Caco-2 (cell line): ENCODE data around the gene KLHDC8A. TPM values are rescaled to one million over a fixed set of nuclear protein-coding genes. Genes with fewer than 3 reads are reported as not detected.

Experiments
- BruUV-seq: library from RNA; stranded (reverse); fragments of 400-500 nt; replicated peaks from 2 replicates; lab custom pipeline; 2021; lab: Mats Ljungman, UMichigan
- CTCF ChIA-PET: fragments of 300-600 bp; sonication (Branson Sonifier 250); formaldehyde crosslinking; loops from one replicate; lab custom pipeline; 2022; ENCODE audit warnings: antibody characterized with exemption; lab: Charles Lee
- POLR2A ChIA-PET: fragments of 300-600 bp; sonication (Branson Sonifier 250); formaldehyde crosslinking; loops from one replicate; lab custom pipeline; 2022; ENCODE audit warnings: antibody characterized with exemption; lab: Charles Lee
- DNase-seq, 2 experiments: peaks; one replicate each; pipeline versions ENCODE4 v3.0.0 to v3.0.0-alpha.2; 2020 to 2022
- H3K27me3 ChIP-seq: replicated peaks from 2 replicates; pipeline ENCODE4 v1.6.0; 2011; ENCODE audit warnings: low read length; ENCODE audit not compliant: control insufficient read depth, insufficient read depth
- H3K36me3 ChIP-seq: 2 replicates; pipeline ENCODE4 v1.5.1; 2011; ENCODE audit warnings: low read length; ENCODE audit not compliant: control insufficient read depth, insufficient read depth
- H3K4me1 ChIP-seq: fragments of 250-450 bp; sonication (Bioruptor Pico); 2 replicates; pipeline ENCODE4 v1.5.1; 2020; ENCODE audit warnings: mild to moderate bottlenecking
- H3K4me3 ChIP-seq: 2 replicates; pipeline ENCODE4 v1.5.1; 2011; ENCODE audit warnings: low read depth, mild to moderate bottlenecking, control low read depth, low read length
- H3K9me3 ChIP-seq: fragments of 250-450 bp; sonication (Bioruptor Pico); 2 replicates; pipeline ENCODE4 v1.5.1; 2020; ENCODE audit warnings: mild to moderate bottlenecking, moderate library complexity
- H3K27ac Mint-ChIP-seq: one replicate; pipeline ENCODE4 v1.8.0; 2022; ENCODE audit warnings: mixed read lengths; ENCODE audit not compliant: unreplicated experiment
- H3K27me3 Mint-ChIP-seq: one replicate; pipeline ENCODE4 v1.8.0; 2022; ENCODE audit warnings: mixed read lengths; ENCODE audit not compliant: insufficient read depth, unreplicated experiment
- H3K36me3 Mint-ChIP-seq: one replicate; pipeline ENCODE4 v1.8.0; 2022; ENCODE audit warnings: mild to moderate bottlenecking, mixed read lengths; ENCODE audit not compliant: insufficient read depth, unreplicated experiment
- H3K4me1 Mint-ChIP-seq: one replicate; pipeline ENCODE4 v1.8.0; 2022; ENCODE audit warnings: low read depth, mixed read lengths; ENCODE audit not compliant: unreplicated experiment
- H3K4me3 Mint-ChIP-seq: one replicate; pipeline ENCODE4 v1.8.0; 2022; ENCODE audit warnings: mild to moderate bottlenecking, moderate library complexity, mixed read lengths; ENCODE audit not compliant: unreplicated experiment
- H3K9me3 Mint-ChIP-seq: one replicate; pipeline ENCODE4 v1.8.0; 2022; ENCODE audit warnings: mixed read lengths; ENCODE audit not compliant: unreplicated experiment
- CTCF ChIP-seq, 2 experiments: fragments of 200-600 bp in 1 of 2; IDR thresholded peaks; 1 replicate in 1 of 2; 2 replicates in 1 of 2; pipeline versions ENCODE4 v1.5.1 to v1.8.0; 2011 to 2022; ENCODE audit warnings: antibody characterized with exemption in 1 of 2, control low read depth in 1 of 2, inconsistent platforms in 1 of 2, low read depth in 1 of 2, low read length in 1 of 2, mild to moderate bottlenecking in 1 of 2, moderate library complexity in 1 of 2; ENCODE audit not compliant: insufficient read depth in 1 of 2, severe bottlenecking in 1 of 2, unreplicated experiment in 1 of 2
- intact Hi-C: fragments of 100-400 bp; cut with micrococcal nuclease; formaldehyde crosslinking; loops from one replicate; pipeline ENCODE4 v1.10.0; 2022; ENCODE audit not compliant: unreplicated experiment
- total RNA-seq: library from RNA; stranded (reverse); gene quantifications from 2 replicates; pipeline ENCODE4 v1.2.3, GENCODE V29; 2022

Gene KLHDC8A
- total RNA-seq, 1 experiment from 2014 or later = not detected

- Histone ChIP-seq H3K27me3 (no peaks in the 10 kb centered on the region; the same call in 1 of the 2 replicates), H3K4me1 (0 out of 2 replicates have a peak, but pooled peaks cover 5% of the 10 kb centered on the region), H3K9me3 (no peaks in the 10 kb centered on the region), H3K36me3 (no peaks in the 10 kb centered on the region), H3K4me3 (peak overlapping the region; percentile 33)
- Mint-ChIP-seq H3K4me3 (no peak overlapping the region), H3K27ac (no peak overlapping the region), H3K9me3 (no peaks in the 10 kb centered on the region), H3K4me1 (peaks cover 7% of the 10 kb centered on the region), H3K36me3 (no peaks in the 10 kb centered on the region), H3K27me3 (peaks cover 16% of the 10 kb centered on the region)
- peak; percentile 2 to 13 for TF ChIP-seq CTCF (IDR thresholded peaks at IDR 0.05; ENCODE audit: insufficient read depth in 1 of 2, low read depth in 1 of 2, low read length in 1 of 2, severe bottlenecking in 1 of 2, unreplicated experiment in 1 of 2)
- DNase-seq = no peak
- ChIA-PET CTCF (no interaction called here), POLR2A (no interaction called here)
- BruUV-seq = no TSS peak
- intact Hi-C loops = no loop called here
Measured at GRCh38 chr1:205343431-205344065, 13.2 kb downstream of the KLHDC8A start.

GRCh38 chr1:205342986-205343385 is 13.7 kb downstream of the KLHDC8A start:
- Histone ChIP-seq H3K36me3 (no peaks in the 10 kb centered on the region), H3K27me3 (no peaks in the 10 kb centered on the region; the same call in 1 of the 2 replicates), H3K4me3 (no peak overlapping the region), H3K9me3 (no peaks in the 10 kb centered on the region), H3K4me1 (0 out of 2 replicates have a peak, but pooled peaks cover 5% of the 10 kb centered on the region)
- no peak for TF ChIP-seq CTCF (IDR thresholded peaks at IDR 0.05; ENCODE audit: insufficient read depth in 1 of 2, low read depth in 1 of 2, low read length in 1 of 2, severe bottlenecking in 1 of 2, unreplicated experiment in 1 of 2)
- BruUV-seq = no TSS peak
- DNase-seq = no peak
- H3K27me3 Mint-ChIP-seq = peaks cover 16% of the 10 kb centered on the region
- H3K27ac Mint-ChIP-seq = no peak overlapping the region
- intact Hi-C loops = no loop called here
- peaks cover 7% of the 10 kb centered on the region for H3K4me1 Mint-ChIP-seq
- ChIA-PET CTCF (interaction anchor here (0.6 kb wide), 1 partner anchor 42 kb away, joined by 3 read pairs; no protein-coding TSS in a partner anchor), POLR2A (no interaction called here)
- H3K9me3 Mint-ChIP-seq = no peaks in the 10 kb centered on the region
- peak overlapping the region; percentile 54 for H3K4me3 Mint-ChIP-seq
- H3K36me3 Mint-ChIP-seq = no peaks in the 10 kb centered on the region

GRCh38 chr1:205340676-205341075 is 16.0 kb downstream of the KLHDC8A start:
- no TSS peak for BruUV-seq
- Histone ChIP-seq H3K36me3 (no peaks in the 10 kb centered on the region), H3K27me3 (no peaks in the 10 kb centered on the region), H3K9me3 (no peaks in the 10 kb centered on the region), H3K4me1 (0 out of 2 replicates have a peak, but pooled peaks cover 5% of the 10 kb centered on the region), H3K4me3 (no peak overlapping the region)
- H3K27me3 Mint-ChIP-seq = peaks cover 13% of the 10 kb centered on the region
- POLR2A ChIA-PET = no interaction called here
- no peak for DNase-seq
- H3K36me3 Mint-ChIP-seq = no peaks in the 10 kb centered on the region
- H3K9me3 Mint-ChIP-seq = no peaks in the 10 kb centered on the region
- CTCF ChIA-PET = no interaction called here
- peaks cover 7% of the 10 kb centered on the region for H3K4me1 Mint-ChIP-seq
- TF ChIP-seq CTCF (IDR thresholded peaks at IDR 0.05; ENCODE audit: insufficient read depth in 1 of 2, low read depth in 1 of 2, low read length in 1 of 2, severe bottlenecking in 1 of 2, unreplicated experiment in 1 of 2) = no peak
- intact Hi-C loops = no loop called here
- no peak overlapping the region for H3K4me3 Mint-ChIP-seq
- H3K27ac Mint-ChIP-seq = no peak overlapping the region
